Uterus (tissue), 2 donors: Measurements from ENCODE around the gene ABCA13.

Experiments
- POLR2A ChIP-seq, 2 donors: fragments of 450-650 bp; IDR thresholded peaks; one replicate each; pipeline ENCODE4 v1.6.1; 2016; ENCODE audit warnings: antibody characterized with exemption in 2 of 2, mild to moderate bottlenecking in 1 of 2, moderate library complexity in 1 of 2
- TF ChIP-seq, protein P1 (sequence below), 4 experiments: fragments of 200-600 bp in 2 of 4; fragments of 450-650 bp in 2 of 4; sonication (generic) in 2 of 4; IDR thresholded peaks; one replicate each; pipeline ENCODE4 v1.5.1; 2016 to 2019; ENCODE audit warnings: antibody characterized with exemption in 4 of 4, mild to moderate bottlenecking in 2 of 4, moderate library complexity in 1 of 4

DNA sequence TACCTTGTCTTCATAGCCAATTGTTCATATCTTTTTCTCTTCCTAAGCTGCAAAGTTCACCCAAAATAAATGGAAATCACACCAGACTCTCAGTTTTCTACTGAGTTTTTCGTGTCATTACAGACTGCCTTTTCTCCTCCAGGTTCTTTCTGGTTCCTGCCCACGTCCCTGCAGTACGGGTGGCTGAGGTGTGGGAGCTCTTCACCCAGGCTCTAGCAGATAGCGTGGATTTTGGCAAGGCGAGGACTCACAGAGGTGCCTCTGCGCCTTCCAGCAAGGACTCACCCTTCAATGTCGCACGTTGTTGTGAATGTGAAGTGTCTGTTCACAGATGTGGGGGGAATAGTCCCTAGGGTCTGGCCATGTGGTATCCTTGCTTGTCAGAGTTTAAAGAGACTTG is 71.6 kb downstream of the ABCA13 start:
- TF ChIP-seq POLR2A (IDR thresholded peaks at IDR 0.05) = no peak
- TF ChIP-seq, protein P1, sequence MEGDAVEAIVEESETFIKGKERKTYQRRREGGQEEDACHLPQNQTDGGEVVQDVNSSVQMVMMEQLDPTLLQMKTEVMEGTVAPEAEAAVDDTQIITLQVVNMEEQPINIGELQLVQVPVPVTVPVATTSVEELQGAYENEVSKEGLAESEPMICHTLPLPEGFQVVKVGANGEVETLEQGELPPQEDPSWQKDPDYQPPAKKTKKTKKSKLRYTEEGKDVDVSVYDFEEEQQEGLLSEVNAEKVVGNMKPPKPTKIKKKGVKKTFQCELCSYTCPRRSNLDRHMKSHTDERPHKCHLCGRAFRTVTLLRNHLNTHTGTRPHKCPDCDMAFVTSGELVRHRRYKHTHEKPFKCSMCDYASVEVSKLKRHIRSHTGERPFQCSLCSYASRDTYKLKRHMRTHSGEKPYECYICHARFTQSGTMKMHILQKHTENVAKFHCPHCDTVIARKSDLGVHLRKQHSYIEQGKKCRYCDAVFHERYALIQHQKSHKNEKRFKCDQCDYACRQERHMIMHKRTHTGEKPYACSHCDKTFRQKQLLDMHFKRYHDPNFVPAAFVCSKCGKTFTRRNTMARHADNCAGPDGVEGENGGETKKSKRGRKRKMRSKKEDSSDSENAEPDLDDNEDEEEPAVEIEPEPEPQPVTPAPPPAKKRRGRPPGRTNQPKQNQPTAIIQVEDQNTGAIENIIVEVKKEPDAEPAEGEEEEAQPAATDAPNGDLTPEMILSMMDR (IDR thresholded peaks at IDR 0.05) = no peak
